Activated CD4-positive, alpha-beta T cell treated with anti-CD3 and anti-CD28 coated beads, Interleukin-2, Interleukin-4, amounts not matched to agents 100 ng/mL and 50 ng/mL, durations not matched to agents 16 hours and 8 hours (primary cell): ENCODE measurements around the gene PLXND1.

Source experiments
- DNase-seq: peaks from one replicate; pipeline ENCODE4 v3.0.0-alpha.2; 2020; ENCODE audit warnings: low spot score

The PLXND1 gene

DNA sequence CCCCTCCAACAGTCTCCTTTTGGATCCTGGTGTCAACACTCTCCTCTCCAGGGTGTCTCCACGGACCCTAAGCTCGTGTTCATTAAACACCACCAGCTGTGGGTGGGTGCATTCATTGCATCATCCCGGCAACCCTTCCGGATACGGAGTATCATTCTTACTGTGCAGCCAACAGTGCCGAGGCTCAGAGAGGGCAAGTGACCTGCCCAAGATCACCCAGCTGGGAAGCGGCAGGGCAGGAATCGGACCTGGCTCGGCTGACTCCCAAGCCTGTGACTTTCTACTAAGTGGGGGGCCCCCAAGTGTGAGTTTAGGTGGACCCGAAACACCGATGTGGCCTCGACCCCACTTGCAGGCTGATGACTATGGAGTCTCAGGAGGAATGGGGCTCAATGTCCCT, 43.1 kb downstream of the PLXND1 start:
- DNase-seq: no peak

DNA sequence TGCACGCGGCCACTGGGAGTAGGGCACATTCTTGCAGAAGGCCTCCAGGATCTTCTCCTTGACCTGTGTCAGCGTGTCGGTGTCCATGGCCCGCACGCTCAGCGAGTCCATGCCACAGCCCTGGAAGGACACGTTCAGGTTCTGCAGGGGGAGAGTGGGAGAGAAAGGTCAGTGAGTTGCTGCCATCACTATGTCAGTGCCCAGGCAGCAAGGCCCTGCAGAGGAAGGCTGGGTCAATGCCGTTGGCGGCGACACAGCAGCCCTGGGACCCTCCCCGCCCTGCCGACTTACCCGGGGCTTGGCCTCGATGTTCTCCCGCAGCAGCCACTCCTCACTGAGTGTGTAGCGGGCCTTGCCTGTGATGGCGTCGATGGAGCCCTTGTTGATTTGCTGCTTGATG, 43.7 kb downstream of the PLXND1 start:
- DNase-seq: no peak

DNA sequence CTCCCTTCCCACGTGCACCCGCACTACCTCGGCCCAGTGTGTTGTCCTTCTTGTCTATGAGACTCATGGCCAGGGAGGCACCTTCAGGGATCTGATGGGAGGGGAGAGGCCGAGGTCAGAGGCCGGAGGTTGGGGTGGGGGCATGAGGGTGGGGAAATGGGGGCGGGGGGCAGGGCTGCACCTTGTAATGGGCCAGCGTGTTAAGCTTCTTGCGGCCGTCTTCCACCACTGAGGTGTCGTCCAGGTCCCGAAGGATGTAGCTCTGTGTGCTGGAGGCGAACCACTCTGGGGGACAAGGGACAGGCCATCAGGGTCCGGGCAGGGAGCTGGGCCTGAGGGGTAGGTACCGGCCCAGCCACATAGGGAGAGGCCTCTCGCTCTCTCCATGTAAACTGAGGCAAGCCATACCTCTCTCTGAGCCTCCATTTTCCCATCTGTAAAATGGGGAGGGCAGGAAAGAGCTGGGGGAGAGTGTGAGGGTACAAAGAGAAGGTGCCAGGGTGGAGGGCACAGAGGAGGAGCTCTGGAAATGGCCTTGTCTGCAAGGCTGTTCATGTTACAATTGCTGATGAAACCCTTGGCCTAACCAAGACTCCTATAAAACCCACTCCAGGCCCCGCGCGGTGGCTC, 44.7 kb downstream of the PLXND1 start:
- no peak for DNase-seq

DNA sequence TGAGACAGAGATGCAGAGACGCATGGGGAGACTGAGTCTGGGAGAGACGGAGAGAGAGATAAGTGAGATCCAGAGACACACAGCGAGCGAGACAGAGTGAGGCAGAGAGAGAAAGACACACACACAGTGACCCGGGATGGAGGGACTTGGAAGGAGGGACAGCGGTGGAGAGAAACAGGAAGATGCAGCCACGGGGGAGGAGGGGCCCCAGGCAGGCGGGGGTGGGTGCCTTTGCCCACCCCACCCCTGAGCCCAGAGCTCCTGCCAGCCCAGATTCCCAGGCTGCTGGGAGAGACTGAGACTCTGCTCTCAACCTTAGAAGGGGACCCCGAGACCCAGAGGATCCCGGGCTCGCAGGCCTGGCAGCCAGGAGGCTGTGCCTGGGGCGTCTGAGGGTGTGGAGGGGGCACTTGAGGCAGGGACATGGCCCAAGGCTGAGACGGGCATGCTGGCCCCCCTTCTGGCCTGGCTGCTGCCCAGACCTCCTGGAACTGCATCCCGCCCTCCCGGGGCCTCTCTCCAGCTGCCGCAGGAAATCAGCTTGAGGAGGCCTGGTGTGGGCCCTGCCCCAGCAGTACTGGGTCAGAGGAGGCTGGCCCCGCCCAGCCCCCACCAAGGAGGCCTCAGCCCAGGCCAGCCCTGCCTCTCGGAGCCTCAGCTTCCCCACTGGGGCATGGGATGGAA, 45.4 kb downstream of the PLXND1 start:
- DNase-seq: no peak

DNA sequence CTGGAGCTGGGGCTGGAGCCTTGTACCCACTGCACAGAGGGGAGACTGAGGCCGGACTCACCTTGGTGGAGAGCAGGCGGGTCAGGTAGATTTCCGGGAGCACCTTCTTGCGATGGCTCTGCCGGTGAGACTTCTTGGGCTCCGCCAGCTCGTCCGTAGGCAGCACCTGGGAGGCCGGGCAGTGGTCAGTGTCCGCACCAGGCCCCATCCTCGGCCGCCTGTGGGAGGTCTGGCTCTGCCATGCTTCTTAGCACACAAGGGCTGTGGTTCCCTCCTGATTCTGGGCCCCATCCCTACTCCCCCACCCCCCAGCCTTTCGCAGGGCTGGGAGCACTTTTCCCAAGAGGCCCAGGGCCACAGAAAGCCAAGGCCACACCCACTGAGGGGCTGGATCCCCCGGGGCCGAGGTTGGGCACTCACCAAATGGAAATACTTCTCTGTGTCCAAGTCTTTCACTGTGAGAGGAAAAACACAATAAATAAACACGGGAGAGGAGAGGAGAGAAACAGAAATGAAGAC, 46.1 kb downstream of the PLXND1 start:
- DNase-seq: no peak

DNA sequence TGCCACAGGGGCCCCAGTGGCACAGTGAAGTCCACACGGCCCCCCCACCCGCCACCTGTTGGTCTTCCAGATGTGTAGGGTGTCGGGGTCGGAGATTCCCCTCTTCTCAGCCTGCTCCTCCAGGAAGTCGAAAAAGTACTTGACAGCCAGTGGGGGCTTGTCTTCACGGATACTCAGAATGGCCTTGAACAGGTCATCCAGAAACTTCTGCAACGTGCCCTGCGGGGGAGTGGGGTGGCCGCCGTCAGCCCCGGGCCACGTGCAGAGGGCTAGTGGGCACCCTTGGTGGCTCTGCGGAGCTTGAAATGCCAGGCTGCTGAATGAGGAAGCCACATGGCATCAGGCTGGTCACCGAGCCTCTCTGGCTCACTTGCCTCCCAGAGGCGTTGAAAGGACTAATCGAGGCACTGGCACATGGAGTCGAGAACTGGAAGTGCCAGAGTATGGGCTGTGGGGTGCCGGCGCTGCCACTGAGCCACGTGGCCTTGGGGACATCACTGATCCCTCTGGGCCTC, 46.9 kb downstream of the PLXND1 start:
- no peak for DNase-seq

DNA sequence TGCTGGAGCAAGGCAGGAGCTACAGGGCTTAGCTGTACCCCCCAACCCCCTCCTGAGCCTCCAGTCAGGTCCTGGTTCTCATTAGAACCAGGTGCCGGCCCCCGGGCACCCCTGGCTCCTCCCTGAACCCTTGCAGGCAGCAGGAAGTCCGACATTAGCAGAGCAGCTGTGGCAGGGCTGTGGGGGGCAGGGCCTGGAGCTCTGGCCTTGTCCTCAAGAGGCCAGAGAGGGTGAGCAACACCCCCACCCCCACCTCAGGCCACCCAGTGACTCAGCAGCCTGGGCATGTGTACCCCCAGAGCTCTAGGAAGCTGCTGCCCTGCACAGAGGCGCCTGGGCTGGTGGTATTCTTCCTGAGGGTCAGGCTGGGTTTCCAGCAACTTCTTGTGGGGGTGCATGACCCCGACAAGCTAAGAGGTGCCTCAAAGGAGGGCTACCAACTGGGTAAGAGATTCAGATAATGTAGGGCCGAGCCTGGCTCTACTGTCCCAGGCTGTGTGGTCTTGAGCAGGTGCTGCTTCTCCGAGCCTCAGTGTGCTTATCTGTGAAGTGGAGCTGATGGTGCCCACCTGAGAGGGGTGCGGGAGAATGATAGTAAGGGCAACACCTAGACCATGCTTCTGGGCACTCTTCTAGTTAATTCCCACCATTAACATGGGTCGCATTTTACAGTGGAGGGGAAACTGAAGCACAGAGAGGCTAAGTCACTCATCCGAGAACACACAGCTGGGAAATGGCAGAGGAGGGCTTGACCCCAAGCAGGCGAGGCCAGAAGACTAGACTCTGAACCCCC, 47.5 kb downstream of the PLXND1 start:
- no peak for DNase-seq

DNA sequence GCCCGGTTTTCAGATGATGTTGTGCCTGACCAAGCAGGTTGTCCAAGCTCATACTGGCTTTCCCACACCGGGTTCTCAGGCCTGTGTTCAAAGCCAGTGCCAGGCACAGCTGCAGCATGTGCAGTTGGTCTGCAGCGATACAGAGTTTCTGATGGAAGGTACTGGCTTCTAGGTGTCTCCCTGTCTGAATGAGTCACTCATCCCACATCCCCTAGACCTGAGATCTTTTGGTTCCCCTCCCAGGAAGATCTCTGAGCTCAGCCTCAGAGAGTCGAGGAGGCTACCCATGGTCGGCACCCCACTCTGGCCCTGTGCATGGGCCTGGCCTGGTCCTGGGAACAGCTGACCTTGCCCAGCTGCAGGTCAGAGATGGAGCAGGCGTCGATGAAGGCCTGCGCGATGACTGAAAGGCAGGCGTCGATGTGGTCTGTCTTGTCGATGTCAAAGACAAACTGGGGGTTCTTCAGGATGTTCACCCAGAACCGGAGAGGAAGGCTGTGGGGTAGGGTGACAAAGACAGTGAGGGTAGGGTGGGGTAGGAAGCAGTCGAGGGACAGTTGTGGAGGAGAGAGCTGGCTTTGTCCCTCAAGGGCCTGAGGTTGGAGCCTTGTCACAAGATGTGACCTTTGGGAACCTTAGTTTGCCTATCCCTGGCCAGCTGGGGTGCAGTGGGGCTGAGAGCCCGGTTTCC, 48.2 kb downstream of the PLXND1 start:
- no peak for DNase-seq

DNA sequence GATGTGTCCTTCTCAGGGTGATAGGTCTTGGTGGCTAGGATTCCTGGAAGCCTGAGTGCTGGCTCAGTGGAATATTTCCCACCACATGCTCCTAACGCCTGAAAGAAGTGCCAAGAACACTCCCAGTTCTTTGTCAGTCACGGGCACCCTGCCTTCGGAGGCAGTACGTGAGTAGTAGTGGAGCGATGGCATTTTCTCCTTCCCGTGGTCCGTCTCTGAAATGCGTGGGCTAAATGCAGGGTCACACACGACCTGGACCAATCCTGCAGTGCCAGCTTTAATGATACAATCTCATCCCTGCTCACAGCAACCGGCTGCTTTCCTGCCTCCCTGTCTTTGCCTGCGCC, 49.0 kb downstream of the PLXND1 start:
- no peak for DNase-seq

DNA sequence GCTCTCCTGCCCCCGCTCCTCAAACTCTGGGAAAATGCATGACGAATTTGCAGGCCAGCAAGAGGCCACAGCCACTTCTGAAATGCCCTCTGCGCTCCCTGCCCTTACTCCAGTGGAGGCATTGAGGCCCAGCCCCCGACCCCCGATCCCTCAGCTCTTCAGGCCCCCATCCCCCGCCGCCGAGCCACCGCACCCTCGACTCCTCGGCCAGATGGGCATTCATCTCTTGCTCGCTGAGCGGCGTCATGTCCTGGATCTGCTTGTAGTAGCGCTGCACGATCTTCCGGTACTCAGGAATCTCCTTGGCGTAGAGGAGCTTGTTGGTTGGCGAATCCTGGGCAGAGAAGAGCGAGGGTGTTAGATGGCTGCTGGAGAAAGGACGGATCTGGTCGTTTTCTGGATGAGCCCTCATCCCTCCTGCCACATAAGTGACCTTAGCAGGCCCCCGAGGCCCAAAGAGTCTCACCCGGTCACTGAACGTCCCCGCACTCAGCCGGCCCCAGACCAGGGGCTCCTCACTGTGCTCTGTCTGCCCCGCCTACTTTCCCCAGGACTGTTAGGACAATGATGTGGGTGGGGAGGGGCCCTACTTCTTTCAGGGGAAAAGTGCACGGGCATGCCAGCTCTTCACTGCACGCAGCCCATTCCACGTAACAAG, 49.5 kb downstream of the PLXND1 start:
- no peak for DNase-seq

DNA sequence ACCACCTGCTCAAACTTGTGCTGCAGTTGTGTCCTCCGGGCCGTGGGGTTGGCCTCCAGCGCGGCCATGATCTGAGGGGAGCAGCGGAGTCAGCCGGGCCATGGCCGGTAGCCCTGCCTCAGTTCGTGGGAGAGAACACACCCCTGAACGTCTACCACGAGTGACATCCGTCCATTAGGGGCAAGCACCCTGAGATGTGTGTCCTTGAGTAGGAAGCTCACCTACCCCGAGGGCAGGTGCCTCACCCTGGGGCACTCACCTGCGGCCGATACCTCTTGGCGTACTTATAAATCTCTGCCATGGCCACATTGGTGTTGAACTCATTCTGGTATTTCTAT, 50.1 kb downstream of the PLXND1 start:
- no peak for DNase-seq

DNA sequence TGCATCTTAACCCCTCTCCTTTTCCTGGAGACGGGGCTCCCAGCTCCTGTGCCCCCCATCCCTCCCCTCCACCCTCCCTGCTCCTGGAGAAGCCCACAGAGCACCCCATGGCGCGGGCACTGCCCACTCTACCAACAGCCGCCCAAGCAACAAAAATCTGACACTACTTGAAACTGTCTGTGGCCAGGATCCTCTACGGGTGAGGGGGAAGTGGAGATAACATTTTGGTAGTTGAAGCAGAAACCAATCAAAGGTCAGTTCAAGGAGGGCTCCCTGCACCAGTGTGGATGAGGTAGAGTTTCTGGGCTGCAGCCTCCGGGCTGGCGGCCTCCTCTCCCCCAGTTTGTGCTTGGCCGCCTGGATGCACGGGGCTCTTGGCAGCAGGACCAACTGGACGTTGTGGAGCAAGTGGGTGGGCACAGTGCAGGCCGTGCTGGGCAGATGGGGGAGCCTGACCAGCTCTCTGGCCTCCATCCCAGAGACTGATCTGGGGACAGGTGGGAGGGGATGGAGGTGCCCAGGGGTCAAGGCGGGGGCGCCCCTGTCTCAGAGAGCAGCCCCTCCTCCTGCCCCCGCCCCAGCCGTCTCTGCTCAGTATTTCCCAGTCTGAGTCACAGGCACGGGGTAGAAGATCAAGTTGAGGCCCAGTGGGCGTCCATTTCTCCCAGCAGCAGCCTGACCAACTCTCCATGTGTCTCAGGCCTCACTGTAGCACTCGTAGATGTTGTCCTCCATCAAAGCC, 50.7 kb downstream of the PLXND1 start:
- no peak for DNase-seq

DNA sequence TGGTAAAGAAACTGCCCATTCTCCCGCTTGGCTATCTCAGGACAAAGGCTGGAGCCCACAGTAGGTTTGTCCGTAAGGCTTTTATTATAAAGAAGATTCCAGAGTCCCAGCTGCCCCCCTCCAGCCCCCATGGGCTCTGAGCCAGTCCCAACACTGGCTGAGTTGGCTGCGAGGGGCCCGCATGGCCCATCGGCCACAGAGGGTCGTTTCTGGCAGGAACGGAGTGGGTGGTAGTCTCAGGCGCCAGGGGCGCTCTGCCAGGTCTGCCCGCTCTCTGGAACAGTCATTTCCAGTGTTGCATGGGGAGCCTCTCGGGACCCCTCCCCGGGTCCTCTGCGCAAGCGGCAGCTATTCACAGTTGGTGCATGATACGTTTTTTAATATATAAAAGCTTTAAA, 51.3 kb downstream of the PLXND1 start:
- DNase-seq: no peak

DNA sequence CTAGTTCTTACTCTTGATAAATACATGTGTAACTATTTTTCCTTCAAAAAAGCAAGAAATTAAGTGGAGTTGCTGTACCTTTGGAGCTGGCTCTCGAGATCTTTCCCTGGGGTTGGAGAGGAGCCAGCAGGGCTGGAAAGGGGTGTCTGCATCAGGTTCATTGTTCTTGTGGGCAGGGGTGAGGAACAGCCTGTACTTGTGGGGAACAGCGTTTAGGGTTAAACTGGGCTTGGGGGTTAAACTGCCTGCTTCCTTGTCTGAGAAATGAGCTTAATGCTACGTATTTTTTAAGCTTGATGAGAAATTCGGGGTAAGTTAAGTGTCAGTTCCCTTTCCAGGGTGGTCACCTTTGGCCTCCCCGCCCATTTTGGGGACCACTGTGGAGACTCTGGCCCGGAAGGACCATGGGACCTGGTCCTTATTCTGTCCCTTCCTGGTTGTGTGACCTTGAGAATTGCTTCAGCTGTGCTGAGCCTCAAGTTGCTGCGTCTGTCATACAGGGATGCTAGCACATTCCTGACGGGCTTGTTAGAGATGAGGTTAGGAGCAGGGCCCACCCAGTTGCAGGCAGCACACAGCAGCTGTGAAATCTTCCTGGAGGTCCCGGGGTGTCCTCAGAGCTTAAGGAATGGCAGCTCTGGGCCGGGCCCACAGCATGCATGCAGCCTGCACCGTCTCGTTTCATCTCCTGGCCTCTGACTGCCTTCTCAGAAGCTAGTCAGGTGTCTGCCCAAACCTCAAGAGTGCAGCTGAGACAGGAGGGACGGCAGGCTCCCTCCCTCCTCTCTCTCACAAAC, 51.9 kb downstream of the PLXND1 start:
- DNase-seq: no peak

DNA sequence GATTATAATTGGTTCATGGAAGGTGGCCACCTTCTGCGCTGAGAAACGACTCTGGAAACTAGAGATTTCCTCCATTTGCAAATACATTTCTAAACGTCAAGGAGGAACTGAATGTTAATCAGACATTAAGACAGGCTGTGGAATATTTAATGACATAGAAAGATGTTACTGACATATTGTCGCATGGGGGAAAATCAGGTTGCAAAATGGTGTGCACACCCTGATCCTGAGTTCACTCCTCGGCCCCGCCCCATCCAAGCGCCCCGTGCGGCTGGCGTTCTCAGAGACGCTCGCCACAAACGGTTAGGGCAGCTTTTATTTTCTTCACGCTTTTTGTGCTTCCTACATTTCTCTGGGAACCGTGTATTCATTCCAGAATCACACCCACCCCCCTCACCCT, 52.8 kb downstream of the PLXND1 start:
- DNase-seq: no peak

DNA sequence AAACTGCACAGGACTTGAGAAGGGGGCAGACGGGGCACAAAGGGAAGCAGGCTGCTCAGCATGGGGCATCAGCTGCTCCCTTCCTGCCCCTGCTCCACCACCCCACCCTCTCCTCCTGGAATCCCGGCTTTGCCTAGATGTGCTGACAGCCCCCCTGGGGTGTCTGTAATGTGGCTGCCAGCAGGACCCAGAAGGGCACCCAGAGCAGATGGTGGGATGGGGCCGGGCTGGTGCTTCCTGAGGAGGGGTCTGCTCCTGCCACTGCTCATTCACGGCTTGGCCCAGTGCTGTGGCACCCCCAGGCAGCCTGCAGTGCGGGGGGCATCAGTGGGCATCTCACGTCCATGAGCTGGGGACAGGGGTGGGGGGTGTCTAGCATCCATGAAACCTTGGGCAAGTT, 53.3 kb downstream of the PLXND1 start:
- DNase-seq: no peak

DNA sequence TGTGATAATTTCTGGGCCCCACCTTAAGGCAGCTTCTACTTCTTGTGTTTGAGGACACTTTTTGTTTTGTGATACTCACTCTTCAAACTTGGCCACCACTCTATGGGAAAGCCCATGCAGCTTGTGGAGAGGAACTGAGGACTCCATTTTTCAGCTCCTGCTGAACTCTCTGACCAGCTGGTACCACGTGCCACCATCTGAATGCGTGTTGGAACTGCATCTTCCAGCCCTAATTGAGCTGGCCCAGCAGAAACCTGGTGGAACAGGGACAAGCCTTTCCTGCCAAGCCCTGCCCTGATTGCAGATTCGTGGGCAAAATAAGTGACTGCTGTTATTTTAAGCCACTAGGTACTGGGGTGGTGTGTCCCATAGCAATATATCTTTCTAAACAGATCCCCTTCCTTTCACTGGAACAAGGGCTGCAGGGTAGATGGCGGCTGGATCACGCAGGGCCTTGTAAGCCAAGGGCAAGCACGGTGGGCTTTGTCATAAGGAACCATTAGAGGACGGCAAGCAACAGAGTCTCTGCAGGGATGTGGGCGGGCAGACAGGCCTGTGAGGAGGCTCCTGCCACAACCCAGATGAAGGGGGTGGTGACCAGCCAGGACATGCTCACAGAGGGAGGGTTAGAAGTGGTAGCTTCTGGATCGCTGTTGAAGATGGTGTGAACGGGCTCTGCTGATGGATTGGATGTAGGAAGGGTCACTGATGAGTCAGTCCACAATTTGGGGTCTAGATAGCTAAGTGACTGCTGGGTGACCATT, 54.0 kb downstream of the PLXND1 start:
- DNase-seq: no peak

DNA sequence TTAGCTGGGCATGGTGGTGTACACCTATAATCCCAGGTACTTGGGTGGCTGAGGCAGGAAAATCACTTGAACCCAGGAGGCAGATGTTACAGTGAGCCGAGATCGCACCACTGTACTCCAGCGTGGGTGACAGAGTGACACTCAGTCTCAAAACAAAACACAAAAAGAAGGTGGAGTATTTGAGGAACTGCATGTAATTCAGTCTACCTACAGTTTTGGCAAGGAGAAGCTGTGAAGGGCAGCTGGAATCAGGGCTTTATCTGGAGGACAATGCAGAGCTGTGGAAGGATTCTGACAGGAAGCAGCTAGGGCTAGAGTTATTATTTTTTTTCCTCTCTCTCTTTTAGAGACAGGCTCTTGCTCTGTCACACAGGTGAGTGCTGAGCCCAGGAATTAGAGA, 56.7 kb downstream of the PLXND1 start:
- DNase-seq: no peak

DNA sequence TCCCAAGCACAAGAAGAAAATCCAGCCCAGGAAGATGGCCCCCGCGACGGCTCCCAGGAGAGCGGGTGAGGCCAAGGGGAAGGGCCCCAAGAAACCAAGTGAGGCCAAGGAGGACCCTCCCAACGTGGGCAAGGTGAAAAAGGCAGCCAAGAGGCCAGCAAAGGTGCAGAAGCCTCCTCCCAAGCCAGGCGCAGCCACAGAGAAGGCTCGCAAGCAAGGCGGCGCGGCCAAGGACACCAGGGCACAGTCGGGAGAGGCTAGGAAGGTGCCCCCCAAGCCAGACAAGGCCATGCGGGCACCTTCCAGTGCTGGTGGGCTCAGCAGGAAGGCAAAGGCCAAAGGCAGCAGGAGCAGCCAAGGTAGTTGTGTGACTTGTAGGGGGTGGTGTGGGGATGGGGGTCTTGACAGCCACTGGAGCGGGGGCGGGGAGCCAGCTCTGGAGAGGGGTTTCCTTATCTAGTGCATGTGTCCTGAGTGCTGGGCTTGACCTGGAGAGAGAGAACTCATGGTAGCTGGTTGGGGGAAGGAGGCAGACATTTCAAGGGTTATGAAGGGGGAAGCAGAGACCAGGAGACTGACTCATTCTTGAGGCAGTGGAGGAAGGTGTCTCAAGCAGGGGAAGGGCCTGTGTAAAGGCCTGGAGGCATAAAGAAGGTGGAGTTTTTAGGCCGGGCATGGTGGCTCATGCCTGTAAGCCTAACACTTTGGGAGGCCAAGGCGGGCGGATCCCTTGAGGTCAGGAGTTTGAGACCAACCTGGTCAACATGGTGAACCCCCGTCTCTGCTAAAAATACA, 57.3 kb downstream of the PLXND1 start:
- no peak for DNase-seq
